ENCODE results near the gene CENPX. TPM values are rescaled to one million over a fixed set of nuclear protein-coding genes. Genes with fewer than 3 reads are reported as not detected.

CENPX gene
- total RNA-seq, 4 donors from 2014 or later: 46.0 to 74.0 (median 57.5) TPM

DNA sequence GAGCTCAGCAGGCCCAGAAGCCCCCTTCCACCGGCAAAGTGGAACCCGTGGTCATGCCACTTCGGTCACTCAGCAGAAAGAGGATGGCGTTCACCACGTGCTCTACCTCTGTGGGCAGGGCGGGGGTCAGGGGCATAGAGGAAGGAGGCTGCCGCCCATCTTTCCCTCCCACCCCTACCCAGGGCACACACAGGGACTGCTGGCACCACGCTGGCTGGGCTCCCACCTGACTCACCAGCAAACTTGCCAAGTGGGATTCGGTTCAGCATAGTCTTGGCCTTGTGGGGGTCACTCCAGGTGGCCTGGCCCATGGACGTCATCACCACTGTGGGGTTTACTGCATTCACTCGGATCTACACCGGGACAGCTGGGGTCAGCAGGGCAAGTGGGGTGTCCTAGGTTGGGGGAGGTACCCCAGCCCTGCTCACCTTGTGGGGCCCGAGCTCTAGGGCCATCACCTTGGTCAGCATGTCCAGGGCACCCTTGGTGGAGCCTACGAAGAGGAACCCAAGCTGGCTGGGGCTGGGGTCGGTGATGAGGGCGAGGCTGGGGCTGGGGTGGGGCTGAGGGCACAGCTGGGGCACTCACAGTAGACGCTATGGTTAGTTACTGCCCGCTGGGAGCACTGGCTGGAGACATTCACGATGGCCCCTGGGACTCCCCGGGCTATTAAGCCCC is 13.4 kb upstream of the CENPX start:
- TF ChIP-seq, protein P1, sequence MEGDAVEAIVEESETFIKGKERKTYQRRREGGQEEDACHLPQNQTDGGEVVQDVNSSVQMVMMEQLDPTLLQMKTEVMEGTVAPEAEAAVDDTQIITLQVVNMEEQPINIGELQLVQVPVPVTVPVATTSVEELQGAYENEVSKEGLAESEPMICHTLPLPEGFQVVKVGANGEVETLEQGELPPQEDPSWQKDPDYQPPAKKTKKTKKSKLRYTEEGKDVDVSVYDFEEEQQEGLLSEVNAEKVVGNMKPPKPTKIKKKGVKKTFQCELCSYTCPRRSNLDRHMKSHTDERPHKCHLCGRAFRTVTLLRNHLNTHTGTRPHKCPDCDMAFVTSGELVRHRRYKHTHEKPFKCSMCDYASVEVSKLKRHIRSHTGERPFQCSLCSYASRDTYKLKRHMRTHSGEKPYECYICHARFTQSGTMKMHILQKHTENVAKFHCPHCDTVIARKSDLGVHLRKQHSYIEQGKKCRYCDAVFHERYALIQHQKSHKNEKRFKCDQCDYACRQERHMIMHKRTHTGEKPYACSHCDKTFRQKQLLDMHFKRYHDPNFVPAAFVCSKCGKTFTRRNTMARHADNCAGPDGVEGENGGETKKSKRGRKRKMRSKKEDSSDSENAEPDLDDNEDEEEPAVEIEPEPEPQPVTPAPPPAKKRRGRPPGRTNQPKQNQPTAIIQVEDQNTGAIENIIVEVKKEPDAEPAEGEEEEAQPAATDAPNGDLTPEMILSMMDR (IDR thresholded peaks at IDR 0.05; ENCODE audit: low read depth): no peak

DNA sequence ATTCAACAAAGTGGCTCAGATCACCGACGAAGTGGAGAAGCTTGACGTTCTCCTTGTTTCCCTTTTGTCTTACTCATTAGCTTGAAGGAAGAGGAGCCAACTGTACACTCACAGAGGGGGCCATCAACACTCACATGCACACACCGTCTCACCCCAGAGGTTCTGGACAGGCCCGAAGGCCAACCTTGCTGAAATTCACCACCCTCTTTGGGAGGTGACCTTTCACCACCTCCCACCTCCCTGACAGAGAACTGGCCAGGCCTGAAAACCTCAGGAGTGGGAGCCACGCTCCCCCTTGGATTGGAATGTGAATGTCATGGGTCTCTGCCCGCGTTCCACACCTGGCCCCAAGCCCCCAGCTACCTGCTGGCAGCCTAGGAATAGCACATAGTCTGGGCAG is 12.8 kb upstream of the CENPX start:
- TF ChIP-seq, protein P1 (IDR thresholded peaks at IDR 0.05; ENCODE audit: low read depth): no peak

DNA sequence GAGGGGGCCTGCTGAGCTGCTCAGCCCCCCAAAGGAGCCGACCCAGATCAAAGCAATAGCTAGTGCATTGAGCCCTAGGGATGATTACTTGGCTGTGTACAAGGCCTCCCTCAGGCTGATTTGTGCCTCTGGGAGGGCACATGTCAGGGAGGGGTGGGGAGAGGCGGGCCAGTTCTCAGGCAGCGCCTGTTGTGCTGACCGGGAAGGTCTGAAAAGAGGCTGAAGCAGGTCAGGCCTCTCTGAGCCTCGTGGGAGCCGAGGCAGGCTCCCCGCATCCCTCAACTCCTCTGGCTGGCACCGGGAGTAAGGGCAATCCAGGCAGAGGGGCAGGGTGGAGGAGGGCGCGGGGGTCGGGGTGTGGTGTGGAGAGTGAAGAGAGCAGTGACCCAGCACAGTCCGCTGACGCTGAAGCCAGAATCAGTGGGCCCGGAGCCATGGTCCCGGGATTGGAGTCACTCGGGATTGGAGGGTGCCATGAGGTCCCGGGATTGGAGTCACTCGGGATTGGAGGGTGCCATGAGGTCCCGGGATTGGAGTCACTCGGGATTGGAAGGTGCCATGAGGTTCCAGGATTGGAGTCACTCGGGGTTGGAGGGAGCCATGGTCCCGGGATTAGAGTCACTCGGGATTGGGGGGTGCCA is 11.8 kb upstream of the CENPX start:
- TF ChIP-seq, protein P1 (IDR thresholded peaks at IDR 0.05; ENCODE audit: low read depth): no peak

DNA sequence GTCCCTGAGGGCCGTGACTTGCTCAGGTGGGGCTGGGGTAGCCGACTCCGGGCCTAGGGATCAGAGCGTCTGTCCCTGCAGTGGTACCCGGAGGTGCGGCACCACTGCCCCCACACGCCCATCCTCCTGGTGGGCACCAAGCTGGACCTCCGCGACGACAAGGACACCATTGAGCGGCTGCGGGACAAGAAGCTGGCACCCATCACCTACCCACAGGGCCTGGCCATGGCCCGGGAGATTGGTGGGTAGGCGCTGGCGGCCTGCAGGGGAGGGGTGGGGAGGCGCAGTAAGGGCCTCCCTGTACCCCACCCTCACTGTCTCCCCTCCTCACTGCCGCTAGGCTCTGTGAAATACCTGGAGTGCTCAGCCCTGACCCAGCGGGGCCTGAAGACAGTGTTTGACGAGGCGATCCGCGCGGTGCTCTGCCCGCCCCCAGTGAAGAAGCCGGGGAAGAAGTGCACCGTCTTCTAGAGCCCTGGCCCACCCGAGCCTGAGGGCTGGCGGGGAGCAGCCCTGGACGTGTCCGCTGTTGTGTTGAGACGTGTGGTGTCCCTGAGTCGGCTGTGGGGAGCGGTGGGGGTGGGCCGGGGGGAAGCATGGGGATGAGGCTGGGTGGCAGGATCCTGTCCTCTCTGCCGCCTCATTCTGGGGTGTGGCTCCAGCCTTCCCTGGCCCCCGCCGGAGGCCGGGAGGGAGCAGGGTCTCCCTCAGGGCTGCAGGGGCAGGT is 10.8 kb upstream of the CENPX start:
- TF ChIP-seq, protein P1 (IDR thresholded peaks at IDR 0.05; ENCODE audit: low read depth): no peak

DNA sequence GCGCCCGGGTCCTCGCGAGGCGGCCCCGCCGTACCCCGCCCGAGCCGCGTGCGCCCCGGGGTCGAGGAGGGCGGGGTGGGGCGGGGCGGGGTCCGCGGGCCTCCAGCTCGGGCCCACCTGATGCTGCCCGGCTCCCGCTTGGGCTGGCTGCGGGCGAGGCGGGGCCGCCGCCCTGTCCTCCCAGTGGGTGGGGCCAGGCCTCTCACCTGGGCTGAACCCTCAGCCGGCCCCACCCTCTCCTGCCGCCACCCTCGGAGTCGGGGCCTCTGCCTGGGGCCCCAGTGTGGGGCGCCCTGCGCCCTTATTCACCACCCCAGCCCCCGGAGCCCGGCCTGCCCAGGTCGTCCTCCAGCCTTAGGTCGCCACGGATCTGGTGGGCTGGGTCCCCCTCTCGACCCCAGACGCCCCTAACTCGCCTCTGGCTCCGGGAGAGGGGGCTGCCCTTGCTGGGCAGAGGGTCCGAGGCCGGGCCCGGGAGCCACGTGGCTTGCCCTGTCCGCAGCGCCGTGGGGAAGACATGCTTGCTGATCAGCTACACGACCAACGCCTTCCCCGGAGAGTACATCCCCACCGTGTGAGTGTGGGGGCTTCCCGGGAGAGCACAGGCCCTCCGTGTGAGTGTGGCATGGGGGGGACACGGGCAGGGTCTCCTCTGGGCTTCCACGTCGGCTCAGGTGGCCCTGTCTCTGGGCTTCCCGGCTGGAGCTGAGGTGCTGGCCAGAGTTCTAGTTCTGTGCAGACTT is 9.4 kb upstream of the CENPX start:
- TF ChIP-seq, protein P1 (IDR thresholded peaks at IDR 0.05; ENCODE audit: low read depth): no peak

DNA sequence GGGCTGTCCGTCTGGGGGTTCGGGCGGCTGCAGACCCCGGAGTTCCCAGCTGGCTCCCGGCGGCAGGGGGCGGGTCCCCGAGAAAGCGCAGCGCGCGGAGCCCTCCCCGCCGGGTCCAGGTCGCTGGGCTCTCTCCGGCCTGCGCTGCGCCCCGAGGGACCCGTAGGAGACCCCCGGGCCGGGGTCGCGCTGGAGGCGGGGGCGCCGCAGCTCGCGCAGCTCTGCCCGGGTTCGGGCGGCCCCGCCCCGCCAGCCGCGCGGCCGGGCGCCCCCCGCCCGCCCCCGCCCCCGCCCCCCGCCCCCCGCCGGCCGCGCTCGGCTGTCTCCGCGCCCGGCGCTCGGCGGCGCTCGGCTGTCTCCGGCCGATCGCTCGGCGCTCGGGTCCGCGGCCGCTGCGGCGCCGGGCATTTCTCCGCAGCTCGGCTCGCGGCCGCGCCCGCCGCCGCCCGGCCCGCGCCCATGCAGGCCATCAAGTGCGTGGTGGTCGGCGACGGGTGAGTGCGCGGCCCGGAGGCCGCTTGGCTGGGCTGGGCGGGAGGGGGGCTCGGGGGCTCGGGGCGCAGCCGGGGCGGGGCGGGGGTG is 8.7 kb upstream of the CENPX start, which contains the start of gene RAC3:
Gene RAC3 (plus strand): TSS at position 376 of the 582 bp plus-strand sequence. CDS start 84 bp downstream, at position 460.
- TF ChIP-seq, protein P1 (IDR thresholded peaks at IDR 0.05; ENCODE audit: low read depth): no peak
